Activated T-helper 1 cell treated with anti-CD3 and anti-CD28 coated beads, Interleukin-2, amount 50 U/mL, for 16 hours (primary cell): ENCODE results near the gene GULP1.
"Not testable (repeated sequence)": the region's sequence is repeated elsewhere in the genome, so short reads cannot be mapped to it uniquely, and the experiment has no call there.

ENCODE experiments used
- DNase-seq, 2 donors: peaks; one replicate each; pipeline ENCODE4 v3.0.0-alpha.2; 2020; ENCODE audit warnings: low read depth in 1 of 2, low spot score in 1 of 2

Gene GULP1

DNA sequence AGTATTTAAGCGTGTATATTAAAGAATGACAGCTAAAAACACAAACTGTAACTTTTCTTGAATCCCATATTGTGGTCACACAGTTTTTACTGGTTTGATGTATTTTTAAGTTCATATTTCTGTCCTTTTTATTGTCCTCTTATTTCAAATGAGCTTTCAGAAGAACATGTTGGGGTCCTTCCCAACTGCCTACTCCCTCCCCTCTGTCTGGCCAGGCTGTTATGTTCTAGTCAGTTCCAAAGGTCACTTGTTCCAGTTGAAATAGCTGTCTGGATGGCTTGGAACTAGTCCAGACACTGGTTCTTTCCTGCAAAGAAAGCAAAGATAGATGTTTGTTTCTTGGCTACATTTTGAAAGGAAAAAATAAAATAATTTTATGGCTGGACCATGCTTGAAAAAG, 306.9 kb downstream of the GULP1 start:
- DNase-seq, result no peak

GRCh38 chr2:188599140-188599539, 307.5 kb downstream of the GULP1 start:
- no peak for DNase-seq

GRCh38 chr2:188600536-188601210, 309.0 kb downstream of the GULP1 start:
- no peak for DNase-seq

- DNase-seq, result no peak
Measured at GRCh38 chr2:188601391-188601790, 309.7 kb downstream of the GULP1 start.

GRCh38 chr2:188601927-188602326, 310.3 kb downstream of the GULP1 start:
- no peak for DNase-seq

GRCh38 chr2:188604579-188604978, 312.9 kb downstream of the GULP1 start:
- DNase-seq, result no peak

- DNase-seq, result not testable (repeated sequence)
Measured at GRCh38 chr2:188605609-188606584, 314.2 kb downstream of the GULP1 start.

DNA sequence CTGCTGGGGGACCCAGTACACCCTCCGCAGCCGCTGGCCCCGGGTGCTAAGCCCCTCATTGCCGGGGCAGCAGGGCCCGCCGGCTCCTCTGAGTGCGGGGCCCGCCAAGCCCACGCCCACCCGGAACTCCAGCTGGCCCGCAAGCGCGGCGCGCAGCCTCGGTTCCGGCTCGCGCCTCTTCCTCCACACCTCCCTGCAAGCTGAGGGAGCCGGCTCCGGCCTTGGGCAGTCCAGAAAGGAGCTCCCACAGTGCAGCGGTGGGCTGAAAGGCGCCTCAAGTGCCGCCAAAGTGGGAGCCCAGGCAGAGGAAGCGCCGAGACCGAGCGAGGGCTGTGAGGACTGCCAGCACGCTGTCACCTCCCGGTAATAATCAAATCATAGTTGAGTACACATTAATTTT, 314.9 kb downstream of the GULP1 start:
- not testable (repeated sequence) for DNase-seq

GRCh38 chr2:188607501-188607900, 315.8 kb downstream of the GULP1 start:
- no peak for DNase-seq

GRCh38 chr2:188609321-188610049, 317.8 kb downstream of the GULP1 start:
- DNase-seq, result no peak

- DNase-seq, result no peak
Measured at GRCh38 chr2:188610050-188610444, 318.4 kb downstream of the GULP1 start.

DNA sequence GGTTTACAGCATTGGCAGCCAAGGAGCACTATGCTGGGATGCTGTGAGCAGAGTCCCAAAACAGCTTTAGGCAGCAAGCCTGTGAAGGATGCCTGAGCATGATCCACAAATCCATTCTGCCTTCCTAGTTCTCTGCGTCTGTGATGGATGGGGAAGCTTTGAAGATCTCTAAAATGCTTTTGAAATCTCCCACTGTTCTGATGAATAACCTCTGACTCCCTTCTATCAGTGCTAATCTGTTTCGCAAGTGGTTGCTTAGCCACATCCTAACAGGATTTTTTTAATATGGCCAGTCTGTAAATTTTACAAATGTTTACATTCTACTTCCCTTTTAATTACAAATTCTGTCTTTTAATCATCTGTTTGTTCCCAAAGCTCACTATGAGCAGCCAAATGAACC, 319.2 kb downstream of the GULP1 start:
- DNase-seq, result no peak

- DNase-seq, result no peak
Measured at GRCh38 chr2:188619146-188619545, 327.5 kb downstream of the GULP1 start.

GRCh38 chr2:188620916-188621315, 329.2 kb downstream of the GULP1 start:
- DNase-seq, result no peak

DNA sequence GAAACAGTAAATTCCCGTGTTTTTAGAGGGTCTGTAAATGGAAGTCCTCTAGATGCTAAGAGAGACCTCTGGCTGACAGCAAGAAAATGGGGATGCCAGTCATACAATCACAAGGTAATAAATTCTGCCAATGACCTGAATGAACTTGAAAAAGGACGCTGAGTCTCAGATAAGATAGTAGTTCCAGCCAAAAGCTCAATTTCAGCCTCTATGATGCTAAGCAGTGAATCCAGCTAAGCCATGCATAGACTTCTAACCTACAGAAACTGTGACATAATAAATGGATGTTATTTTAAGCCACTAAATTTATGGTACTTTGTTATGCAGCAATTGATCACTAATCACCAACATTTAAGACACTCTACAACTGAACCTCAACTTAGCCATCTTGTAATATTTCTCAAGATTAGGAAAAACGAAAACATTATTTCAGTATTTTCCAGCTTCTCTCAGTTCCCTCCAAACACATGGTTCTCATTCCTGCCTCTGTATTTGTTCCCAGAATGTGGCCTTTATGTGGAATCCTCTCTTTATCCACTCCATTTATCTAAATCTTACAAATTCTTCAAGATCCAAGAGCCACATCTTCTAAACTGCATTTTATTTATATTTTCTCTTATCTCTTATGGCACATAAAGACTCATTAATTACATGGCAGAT, 331.1 kb downstream of the GULP1 start:
- DNase-seq, result no peak

- DNase-seq, result no peak
Measured at GRCh38 chr2:188623995-188624643, 332.4 kb downstream of the GULP1 start.

DNA sequence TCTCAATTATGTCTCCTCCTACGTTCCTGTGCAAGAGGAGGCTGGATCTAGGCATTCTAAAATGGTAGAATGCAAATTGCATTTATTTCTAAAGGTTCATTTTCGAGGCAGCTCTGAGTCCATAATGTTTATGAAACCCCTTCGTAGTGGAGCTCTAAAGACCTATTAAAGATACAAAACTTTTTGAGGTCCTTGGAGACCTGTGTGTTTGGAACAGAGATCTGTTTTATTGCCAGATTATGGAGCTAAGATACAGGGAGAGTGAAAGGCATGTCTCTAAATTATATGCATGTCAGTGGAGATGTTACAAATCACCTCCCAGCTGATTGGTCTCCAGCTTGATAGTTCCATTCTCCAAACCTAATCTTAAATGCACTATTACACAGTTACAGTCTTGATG, 335.8 kb downstream of the GULP1 start:
- DNase-seq, result no peak

GRCh38 chr2:188628989-188629752, 337.5 kb downstream of the GULP1 start:
- no peak for DNase-seq

DNA sequence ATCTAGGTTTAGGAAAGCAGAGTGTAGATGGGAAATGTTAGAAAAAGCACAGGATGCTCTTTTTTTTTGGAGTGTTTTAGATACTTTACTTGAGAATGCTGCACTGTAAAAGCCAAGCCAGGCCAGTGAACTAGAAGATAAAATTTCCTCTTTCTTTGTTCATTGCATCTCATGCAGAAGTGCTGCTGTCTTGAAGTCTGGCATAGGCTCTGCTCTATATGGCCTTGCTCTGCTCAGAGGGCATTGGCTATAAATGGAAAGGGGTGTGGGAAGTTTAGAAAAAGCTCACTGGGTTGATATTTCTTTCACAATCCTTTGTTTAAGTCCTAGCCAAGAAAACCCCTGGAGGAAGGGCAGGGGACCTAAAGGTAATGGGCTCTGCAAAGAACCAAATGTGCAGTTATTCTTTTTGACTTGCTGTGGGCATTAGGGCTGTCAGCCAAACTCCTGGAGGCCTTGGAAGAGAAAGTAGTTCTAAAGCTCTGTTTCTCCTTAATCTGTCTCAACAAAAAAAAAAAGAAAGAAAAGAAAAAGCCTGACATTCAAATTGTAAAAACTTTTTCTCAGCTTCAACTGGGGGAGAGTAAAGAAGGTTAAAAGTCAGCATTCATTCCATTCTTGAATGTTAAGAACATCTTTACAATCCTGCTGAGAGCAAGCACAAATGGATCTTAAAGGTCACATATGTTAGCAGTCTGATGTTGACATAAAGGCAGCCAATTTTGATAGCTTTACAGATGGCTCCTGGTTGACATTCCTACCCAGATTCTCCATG, 338.3 kb downstream of the GULP1 start:
- no peak for DNase-seq
